Measurements from ENCODE around the gene CARD14.

Gene CARD14

DNA sequence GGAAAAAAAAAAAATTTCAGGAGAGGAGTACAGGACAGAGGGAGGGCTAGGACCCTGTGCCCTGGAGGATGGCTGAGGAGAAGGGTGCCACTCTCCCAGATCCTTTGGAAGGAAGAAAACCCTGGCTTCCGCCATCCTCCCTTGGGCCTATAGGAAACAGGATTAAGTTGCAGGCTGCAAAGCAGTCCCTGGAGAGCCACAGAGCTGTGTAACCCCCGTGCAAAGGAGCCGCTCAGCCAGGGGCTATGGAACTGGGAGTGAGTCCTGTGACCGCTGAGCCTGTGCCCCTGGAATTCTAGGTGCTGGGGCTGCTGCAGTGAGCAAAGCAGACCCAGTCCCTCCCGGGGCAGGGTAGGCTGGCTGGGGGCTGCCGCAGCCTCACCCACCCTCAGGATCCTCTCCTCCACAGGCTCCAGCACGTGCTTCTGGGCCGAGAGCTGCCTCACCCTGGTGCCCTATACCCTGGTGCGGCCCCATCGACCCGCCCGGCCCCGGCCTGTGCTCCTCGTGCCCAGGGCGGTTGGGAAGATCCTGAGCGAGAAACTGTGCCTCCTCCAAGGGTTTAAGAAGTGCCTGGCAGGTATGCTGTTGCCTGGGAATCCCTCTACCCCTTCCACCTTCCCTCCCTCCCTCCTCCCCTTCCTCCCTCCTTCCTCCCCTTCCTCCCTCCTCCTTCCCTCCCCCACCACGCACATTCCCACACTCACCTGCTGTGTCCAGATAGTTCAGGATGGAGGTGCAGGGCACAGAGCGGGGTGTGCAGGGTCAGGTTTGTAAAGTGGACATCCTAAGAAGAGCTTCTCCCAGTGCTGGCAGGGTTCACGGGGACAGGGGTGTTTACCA lies 35.0 kb downstream of the CARD14 start:
- Mint-ChIP-seq H3K27me3 (no peaks in the 10 kb centered on the region), H3K4me3 (no peak overlapping the region), H3K4me1 (ENCODE audit: low read depth) (no peaks in the 10 kb centered on the region), H3K27ac (no peak overlapping the region), H3K9me3 (no peaks in the 10 kb centered on the region), H3K36me3 (ENCODE audit: low read depth) (no peaks in the 10 kb centered on the region)

DNA sequence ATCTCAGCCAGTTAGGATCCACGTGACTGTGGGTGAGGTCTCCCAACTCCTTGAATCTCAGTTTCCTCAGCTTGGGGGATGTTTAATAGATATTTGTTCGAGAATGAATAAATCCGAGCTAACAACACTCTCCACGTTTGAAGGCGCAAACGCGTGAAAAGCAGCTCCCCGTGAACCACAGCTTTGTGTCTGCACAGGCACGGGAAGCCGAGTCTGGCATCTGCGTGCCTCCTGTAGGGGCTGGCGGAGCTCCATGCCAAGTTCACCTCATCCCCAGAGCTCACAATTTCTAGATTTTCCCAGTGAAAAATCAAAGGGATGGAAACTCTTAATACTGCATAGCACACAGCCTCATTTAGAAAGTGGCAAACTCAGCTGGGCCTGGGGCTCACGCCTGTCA lies 36.0 kb downstream of the CARD14 start:
- Mint-ChIP-seq H3K4me3 (no peak overlapping the region), H3K4me1 (ENCODE audit: low read depth) (no peaks in the 10 kb centered on the region), H3K9me3 (no peaks in the 10 kb centered on the region), H3K27ac (no peak overlapping the region), H3K27me3 (no peaks in the 10 kb centered on the region), H3K36me3 (ENCODE audit: low read depth) (no peaks in the 10 kb centered on the region)

- no peaks in the 10 kb centered on the region for H3K9me3 Mint-ChIP-seq
- no peak overlapping the region for H3K27ac Mint-ChIP-seq
- H3K4me1 Mint-ChIP-seq (ENCODE audit: low read depth), result peaks cover 1% of the 10 kb centered on the region
- no peak overlapping the region for H3K4me3 Mint-ChIP-seq
- no peaks in the 10 kb centered on the region for H3K27me3 Mint-ChIP-seq
- no peaks in the 10 kb centered on the region for H3K36me3 Mint-ChIP-seq (ENCODE audit: low read depth)
Observed at GRCh38 chr17:80208050-80208449, 38.2 kb downstream of the CARD14 start.

- H3K4me3 Mint-ChIP-seq, result no peak overlapping the region
- no peak overlapping the region for H3K27ac Mint-ChIP-seq
- no peaks in the 10 kb centered on the region for H3K36me3 Mint-ChIP-seq (ENCODE audit: low read depth)
- H3K9me3 Mint-ChIP-seq, result no peaks in the 10 kb centered on the region
- H3K4me1 Mint-ChIP-seq (ENCODE audit: low read depth), result peaks cover 5% of the 10 kb centered on the region
- H3K27me3 Mint-ChIP-seq, result no peaks in the 10 kb centered on the region
Observed at GRCh38 chr17:80209765-80210164, 39.9 kb downstream of the CARD14 start.

DNA sequence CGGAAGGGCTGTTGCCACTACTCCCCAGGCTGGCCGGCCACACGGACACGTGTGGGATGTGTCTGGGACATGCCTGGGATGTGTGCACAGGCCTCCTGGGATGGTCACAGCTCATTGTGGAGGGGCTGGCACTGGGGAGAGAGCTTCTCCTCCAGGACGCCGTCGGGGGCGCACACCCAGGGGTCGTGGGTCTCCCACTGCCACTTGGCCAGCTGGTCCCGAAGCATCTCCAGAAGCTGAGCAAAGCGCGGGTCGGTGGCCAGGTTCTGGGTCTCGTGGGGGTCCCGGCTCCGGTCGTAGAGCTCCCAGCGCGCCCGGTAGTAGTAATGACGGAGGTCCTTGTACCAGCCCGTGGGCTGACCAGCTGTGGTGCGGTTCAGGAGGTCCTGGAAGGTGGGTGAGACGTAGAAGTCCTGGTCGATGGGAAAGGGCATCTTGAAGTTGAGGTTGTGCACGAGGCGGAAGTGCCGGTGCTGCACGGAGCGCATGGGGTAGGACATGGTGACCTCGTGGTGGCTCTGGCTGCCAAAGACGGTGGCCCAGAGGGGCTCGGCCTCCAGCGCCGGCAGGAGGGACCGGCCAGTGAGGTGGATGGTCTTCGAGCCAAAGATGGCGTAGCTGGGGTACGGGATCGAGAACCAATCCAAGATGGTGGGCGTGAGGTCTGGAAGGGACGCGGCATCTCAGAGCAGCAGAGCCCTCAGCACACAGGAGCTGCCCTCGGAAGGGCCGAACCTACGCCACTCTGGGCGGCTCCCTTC lies 40.7 kb downstream of the CARD14 start:
- H3K4me3 Mint-ChIP-seq, result no peak overlapping the region
- no peak overlapping the region for H3K27ac Mint-ChIP-seq
- H3K9me3 Mint-ChIP-seq, result no peaks in the 10 kb centered on the region
- no peaks in the 10 kb centered on the region for H3K27me3 Mint-ChIP-seq
- peaks cover 5% of the 10 kb centered on the region for H3K4me1 Mint-ChIP-seq (ENCODE audit: low read depth)
- no peaks in the 10 kb centered on the region for H3K36me3 Mint-ChIP-seq (ENCODE audit: low read depth)

DNA sequence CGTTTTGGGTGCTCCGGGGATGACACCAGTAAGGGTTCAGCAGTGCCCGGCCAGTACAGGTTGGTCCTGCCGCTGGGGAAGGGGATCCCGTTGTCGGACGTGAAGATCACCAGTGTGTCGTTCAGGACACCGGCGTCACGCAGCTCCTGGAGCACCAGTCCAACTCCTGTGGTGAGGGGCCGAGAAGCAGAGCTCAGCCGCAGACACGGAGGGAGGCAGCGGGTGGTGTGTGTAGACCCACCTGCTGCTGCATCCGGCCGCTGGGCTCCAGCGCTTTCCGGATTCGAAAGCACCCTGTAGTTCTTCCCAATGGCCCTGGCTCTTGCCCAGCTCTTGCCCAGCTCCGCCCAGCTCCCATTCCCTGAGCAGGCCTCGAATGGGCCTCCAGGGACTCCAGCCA lies 42.3 kb downstream of the CARD14 start:
- H3K4me3 Mint-ChIP-seq, result no peak overlapping the region

GRCh38 chr17:80212511-80212910 lies 42.7 kb downstream of the CARD14 start:
- Mint-ChIP-seq H3K4me1 (ENCODE audit: low read depth) (peaks cover 11% of the 10 kb centered on the region), H3K27ac (no peak overlapping the region), H3K36me3 (ENCODE audit: low read depth) (peaks cover 10% of the 10 kb centered on the region), H3K27me3 (no peaks in the 10 kb centered on the region), H3K4me3 (no peak overlapping the region), H3K9me3 (no peaks in the 10 kb centered on the region)

More for the DNA sequence above, 42.3 kb downstream of the CARD14 start:
- Mint-ChIP-seq H3K27ac (no peak overlapping the region), H3K4me1 (ENCODE audit: low read depth) (peaks cover 9% of the 10 kb centered on the region), H3K9me3 (no peaks in the 10 kb centered on the region), H3K27me3 (no peaks in the 10 kb centered on the region), H3K36me3 (ENCODE audit: low read depth) (peaks cover 6% of the 10 kb centered on the region)

- peaks cover 16% of the 10 kb centered on the region for H3K36me3 Mint-ChIP-seq (ENCODE audit: low read depth)
Observed at GRCh38 chr17:80212962-80213642, 43.3 kb downstream of the CARD14 start.

DNA sequence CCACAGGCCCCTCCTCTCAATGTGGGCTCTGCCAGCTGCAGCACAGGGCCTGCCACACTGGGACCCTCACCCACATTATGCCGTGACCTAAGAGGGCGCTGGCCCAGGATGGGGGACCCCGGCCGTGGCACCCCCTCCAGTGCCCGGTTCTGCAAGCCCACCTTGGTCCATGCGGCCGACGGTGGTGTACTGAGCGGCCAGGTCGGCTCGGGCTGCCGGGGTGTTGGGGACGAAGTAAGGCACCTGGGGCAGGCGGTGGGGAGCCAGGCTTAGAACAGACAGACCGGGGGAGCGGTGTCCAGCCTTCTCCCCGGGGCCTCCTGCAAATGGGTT lies 43.8 kb downstream of the CARD14 start:
- H3K9me3 Mint-ChIP-seq, result no peaks in the 10 kb centered on the region
- H3K4me3 Mint-ChIP-seq, result no peak overlapping the region
- H3K27me3 Mint-ChIP-seq, result no peaks in the 10 kb centered on the region
- H3K36me3 Mint-ChIP-seq (ENCODE audit: low read depth), result peaks cover 16% of the 10 kb centered on the region
- peaks cover 22% of the 10 kb centered on the region for H3K4me1 Mint-ChIP-seq (ENCODE audit: low read depth)
- no peak overlapping the region for H3K27ac Mint-ChIP-seq

More at GRCh38 chr17:80212962-80213642, 43.3 kb downstream of the CARD14 start:
- no peaks in the 10 kb centered on the region for H3K27me3 Mint-ChIP-seq
- peaks cover 17% of the 10 kb centered on the region for H3K4me1 Mint-ChIP-seq (ENCODE audit: low read depth)
- no peaks in the 10 kb centered on the region for H3K9me3 Mint-ChIP-seq
- no peak overlapping the region for H3K4me3 Mint-ChIP-seq
- no peak overlapping the region for H3K27ac Mint-ChIP-seq

GRCh38 chr17:80214012-80214877 lies 44.4 kb downstream of the CARD14 start:
- H3K27me3 Mint-ChIP-seq, result no peaks in the 10 kb centered on the region
- peaks cover 28% of the 10 kb centered on the region for H3K4me1 Mint-ChIP-seq (ENCODE audit: low read depth)
- no peaks in the 10 kb centered on the region for H3K9me3 Mint-ChIP-seq
- no peak overlapping the region for H3K27ac Mint-ChIP-seq
- peaks cover 16% of the 10 kb centered on the region for H3K36me3 Mint-ChIP-seq (ENCODE audit: low read depth)
- no peak overlapping the region for H3K4me3 Mint-ChIP-seq

- no peak overlapping the region for H3K4me3 Mint-ChIP-seq
- no peaks in the 10 kb centered on the region for H3K9me3 Mint-ChIP-seq
- peaks cover 33% of the 10 kb centered on the region for H3K4me1 Mint-ChIP-seq (ENCODE audit: low read depth)
- H3K36me3 Mint-ChIP-seq (ENCODE audit: low read depth), result peaks cover 16% of the 10 kb centered on the region
- H3K27ac Mint-ChIP-seq, result no peak overlapping the region
- no peaks in the 10 kb centered on the region for H3K27me3 Mint-ChIP-seq
Observed at GRCh38 chr17:80214878-80215210, 45.0 kb downstream of the CARD14 start.

DNA sequence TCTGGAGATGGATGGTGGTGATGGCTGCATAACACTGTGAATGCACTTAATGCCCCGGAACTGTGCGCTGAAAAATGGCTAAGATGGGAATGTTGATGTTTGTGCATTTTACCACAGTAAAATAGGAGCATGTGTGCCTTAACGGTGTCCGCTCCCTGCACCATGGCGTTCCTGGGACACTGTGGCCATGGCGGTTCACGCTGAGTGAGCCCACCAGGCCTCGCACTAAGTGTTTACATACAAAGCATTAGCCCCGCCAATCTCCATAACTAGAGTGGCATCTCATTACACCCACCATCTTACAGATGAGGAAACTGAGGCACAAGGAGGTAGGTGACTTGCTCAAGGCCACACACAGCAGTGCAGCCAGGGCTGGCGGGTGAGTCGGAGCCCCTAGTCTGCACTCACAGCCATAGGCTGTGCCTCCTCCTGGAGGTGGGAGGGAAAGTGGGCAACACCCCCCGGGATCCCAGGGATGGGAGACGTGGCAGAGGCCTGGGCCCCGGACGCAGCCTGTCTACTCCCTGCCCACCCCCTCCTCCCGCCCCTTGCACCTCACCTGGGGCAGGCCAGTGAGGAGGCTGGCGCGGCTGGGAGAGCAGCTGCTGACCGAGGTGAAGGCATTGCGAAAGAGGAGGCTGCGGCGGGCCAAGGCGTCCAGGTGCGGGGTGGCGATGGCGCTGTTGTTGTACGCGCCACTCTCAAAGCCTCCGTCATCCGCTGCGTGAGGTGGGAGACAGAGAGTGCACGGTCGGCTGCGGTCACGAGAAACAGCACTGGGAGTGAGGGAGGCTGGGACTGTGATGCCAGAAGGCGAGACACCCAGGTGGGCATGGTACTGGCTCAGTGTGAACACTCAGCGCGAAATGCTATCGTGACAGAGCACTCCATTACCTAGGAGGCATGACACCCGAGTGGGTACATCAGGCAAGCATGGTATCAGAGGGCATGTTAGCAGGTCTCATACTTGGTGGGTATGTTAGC lies 46.9 kb downstream of the CARD14 start:
- H3K4me1 Mint-ChIP-seq (ENCODE audit: low read depth), result peaks cover 36% of the 10 kb centered on the region
- H3K36me3 Mint-ChIP-seq (ENCODE audit: low read depth), result peaks cover 16% of the 10 kb centered on the region
- H3K27me3 Mint-ChIP-seq, result no peaks in the 10 kb centered on the region
- H3K27ac Mint-ChIP-seq, result no peak overlapping the region
- no peaks in the 10 kb centered on the region for H3K9me3 Mint-ChIP-seq
- H3K4me3 Mint-ChIP-seq, result no peak overlapping the region

DNA sequence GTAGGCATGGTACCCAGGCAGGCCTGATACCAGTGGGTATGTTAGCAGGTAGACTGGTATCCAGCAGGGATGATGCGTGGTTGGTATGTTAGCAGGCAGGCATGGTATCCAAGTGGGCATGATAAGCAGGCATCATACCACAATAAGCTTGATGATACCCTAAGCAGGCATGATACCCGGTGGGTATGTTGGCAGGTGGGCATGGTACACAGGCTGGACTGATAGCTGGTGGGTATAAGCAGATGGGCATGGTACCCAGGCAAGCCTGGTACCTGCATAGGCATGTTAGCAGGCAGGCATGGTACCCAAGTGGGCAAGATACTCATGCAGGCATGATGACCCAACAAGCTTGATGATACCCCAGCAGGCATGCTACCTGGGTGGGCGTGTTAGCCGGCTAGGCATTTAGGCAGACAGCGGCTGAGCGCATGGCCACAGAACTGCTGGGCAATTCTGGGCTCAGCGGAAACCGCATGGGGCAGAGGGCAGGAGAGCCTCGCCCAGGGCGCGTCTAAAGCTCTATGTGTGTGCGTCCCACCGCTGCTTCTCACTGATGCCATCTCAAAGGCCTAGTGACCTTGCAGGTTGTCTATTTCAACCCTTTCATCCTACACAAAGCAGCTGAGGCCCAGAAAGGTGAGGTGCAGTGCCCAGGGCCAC lies 48.0 kb downstream of the CARD14 start:
- Mint-ChIP-seq H3K4me1 (ENCODE audit: low read depth) (peaks cover 36% of the 10 kb centered on the region), H3K36me3 (ENCODE audit: low read depth) (peaks cover 16% of the 10 kb centered on the region), H3K9me3 (no peaks in the 10 kb centered on the region), H3K27ac (no peak overlapping the region), H3K27me3 (no peaks in the 10 kb centered on the region), H3K4me3 (no peak overlapping the region)

Measured in stimulated activated naive CD8-positive, alpha-beta T cell treated with anti-CD3 and anti-CD28 coated beads, Interleukin-15, Interleukin-2, amounts not matched to agents 100 ng/mL and 50 ng/mL, for 24 hours (primary cell).